ENCODE results near the gene PIP5K1B.

GRCh38 chr9:68747043-68747533 is 42.0 kb downstream of the PIP5K1B start:
- TF ChIP-seq, protein P1, sequence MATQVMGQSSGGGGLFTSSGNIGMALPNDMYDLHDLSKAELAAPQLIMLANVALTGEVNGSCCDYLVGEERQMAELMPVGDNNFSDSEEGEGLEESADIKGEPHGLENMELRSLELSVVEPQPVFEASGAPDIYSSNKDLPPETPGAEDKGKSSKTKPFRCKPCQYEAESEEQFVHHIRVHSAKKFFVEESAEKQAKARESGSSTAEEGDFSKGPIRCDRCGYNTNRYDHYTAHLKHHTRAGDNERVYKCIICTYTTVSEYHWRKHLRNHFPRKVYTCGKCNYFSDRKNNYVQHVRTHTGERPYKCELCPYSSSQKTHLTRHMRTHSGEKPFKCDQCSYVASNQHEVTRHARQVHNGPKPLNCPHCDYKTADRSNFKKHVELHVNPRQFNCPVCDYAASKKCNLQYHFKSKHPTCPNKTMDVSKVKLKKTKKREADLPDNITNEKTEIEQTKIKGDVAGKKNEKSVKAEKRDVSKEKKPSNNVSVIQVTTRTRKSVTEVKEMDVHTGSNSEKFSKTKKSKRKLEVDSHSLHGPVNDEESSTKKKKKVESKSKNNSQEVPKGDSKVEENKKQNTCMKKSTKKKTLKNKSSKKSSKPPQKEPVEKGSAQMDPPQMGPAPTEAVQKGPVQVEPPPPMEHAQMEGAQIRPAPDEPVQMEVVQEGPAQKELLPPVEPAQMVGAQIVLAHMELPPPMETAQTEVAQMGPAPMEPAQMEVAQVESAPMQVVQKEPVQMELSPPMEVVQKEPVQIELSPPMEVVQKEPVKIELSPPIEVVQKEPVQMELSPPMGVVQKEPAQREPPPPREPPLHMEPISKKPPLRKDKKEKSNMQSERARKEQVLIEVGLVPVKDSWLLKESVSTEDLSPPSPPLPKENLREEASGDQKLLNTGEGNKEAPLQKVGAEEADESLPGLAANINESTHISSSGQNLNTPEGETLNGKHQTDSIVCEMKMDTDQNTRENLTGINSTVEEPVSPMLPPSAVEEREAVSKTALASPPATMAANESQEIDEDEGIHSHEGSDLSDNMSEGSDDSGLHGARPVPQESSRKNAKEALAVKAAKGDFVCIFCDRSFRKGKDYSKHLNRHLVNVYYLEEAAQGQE (IDR thresholded peaks at IDR 0.05): no peak
- TF ChIP-seq, protein P2, sequence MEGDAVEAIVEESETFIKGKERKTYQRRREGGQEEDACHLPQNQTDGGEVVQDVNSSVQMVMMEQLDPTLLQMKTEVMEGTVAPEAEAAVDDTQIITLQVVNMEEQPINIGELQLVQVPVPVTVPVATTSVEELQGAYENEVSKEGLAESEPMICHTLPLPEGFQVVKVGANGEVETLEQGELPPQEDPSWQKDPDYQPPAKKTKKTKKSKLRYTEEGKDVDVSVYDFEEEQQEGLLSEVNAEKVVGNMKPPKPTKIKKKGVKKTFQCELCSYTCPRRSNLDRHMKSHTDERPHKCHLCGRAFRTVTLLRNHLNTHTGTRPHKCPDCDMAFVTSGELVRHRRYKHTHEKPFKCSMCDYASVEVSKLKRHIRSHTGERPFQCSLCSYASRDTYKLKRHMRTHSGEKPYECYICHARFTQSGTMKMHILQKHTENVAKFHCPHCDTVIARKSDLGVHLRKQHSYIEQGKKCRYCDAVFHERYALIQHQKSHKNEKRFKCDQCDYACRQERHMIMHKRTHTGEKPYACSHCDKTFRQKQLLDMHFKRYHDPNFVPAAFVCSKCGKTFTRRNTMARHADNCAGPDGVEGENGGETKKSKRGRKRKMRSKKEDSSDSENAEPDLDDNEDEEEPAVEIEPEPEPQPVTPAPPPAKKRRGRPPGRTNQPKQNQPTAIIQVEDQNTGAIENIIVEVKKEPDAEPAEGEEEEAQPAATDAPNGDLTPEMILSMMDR (IDR thresholded peaks at IDR 0.05; ENCODE audit: low read depth, low read length, missing input control): no peak
- TF ChIP-seq SP1 (IDR thresholded peaks at IDR 0.05) (no peak), RAD21 (IDR thresholded peaks at IDR 0.05) (no peak), JUND (IDR thresholded peaks at IDR 0.05) (no peak), YY1 (IDR thresholded peaks at IDR 0.05) (no peak), TAF1 (conservative IDR thresholded peaks at IDR 0.05) (no peak), EGR1 (IDR thresholded peaks at IDR 0.05; ENCODE audit: low read depth in 2 of 2) (no peak), RXRA (IDR thresholded peaks at IDR 0.05) (no peak), ATF3 (IDR thresholded peaks at IDR 0.05) (no peak), GABPA (IDR thresholded peaks at IDR 0.05 in 1 of 2, conservative IDR thresholded peaks at IDR 0.05 in 1 of 2) (no peak), NR2F2 (IDR thresholded peaks at IDR 0.05) (no peak)
